ENCODE data around the gene KRT31.
"Not testable (repeated sequence)": the region's sequence is repeated elsewhere in the genome, so short reads cannot be mapped to it uniquely, and the experiment has no call there.

The KRT31 gene

GRCh38 chr17:41387670-41388069, 9.7 kb downstream of the KRT31 start:
- no peak for DNase-seq (ENCODE audit: low read depth)

GRCh38 chr17:41386227-41386626, 11.2 kb downstream of the KRT31 start:
- no peak for DNase-seq (ENCODE audit: low read depth)

GRCh38 chr17:41383690-41384089, 13.7 kb downstream of the KRT31 start:
- no peak for DNase-seq (ENCODE audit: low read depth)

- no peak for DNase-seq (ENCODE audit: low read depth)
Measured at GRCh38 chr17:41382394-41382793, 15.0 kb downstream of the KRT31 start.

- DNase-seq (ENCODE audit: low read depth): not testable (repeated sequence)
Measured at GRCh38 chr17:41381943-41382342, 15.5 kb downstream of the KRT31 start, which contains the start of gene KRT34. KRT34 (minus strand) TSS chr17:41382306; CDS start chr17:41382246, 60 bp downstream.

- not testable (repeated sequence) for DNase-seq (ENCODE audit: low read depth)
Measured at GRCh38 chr17:41380091-41380490, 17.3 kb downstream of the KRT31 start.

- DNase-seq (ENCODE audit: low read depth): no peak
Measured at GRCh38 chr17:41377546-41377945, 19.9 kb downstream of the KRT31 start.

- DNase-seq (ENCODE audit: low read depth): no peak
Measured at GRCh38 chr17:41369713-41370112, 27.7 kb downstream of the KRT31 start, which contains the start of gene KRT33B. KRT33B (minus strand) TSS chr17:41369813; CDS start chr17:41369750, 63 bp downstream.

GRCh38 chr17:41369023-41369422, 28.4 kb downstream of the KRT31 start:
- no peak for DNase-seq (ENCODE audit: low read depth)

- no peak for DNase-seq (ENCODE audit: low read depth)
Measured at GRCh38 chr17:41367426-41368075, 29.9 kb downstream of the KRT31 start.

- no peak for DNase-seq (ENCODE audit: low read depth)
Measured at GRCh38 chr17:41366070-41366469, 31.3 kb downstream of the KRT31 start.

GRCh38 chr17:41363881-41364280, 33.5 kb downstream of the KRT31 start:
- no peak for DNase-seq (ENCODE audit: low read depth)

GRCh38 chr17:41360296-41360995, 37.0 kb downstream of the KRT31 start:
- DNase-seq (ENCODE audit: low read depth): no peak

GRCh38 chr17:41354536-41354935, 42.9 kb downstream of the KRT31 start:
- no peak for DNase-seq (ENCODE audit: low read depth)

GRCh38 chr17:41352597-41353366, 44.6 kb downstream of the KRT31 start:
- no peak for DNase-seq (ENCODE audit: low read depth)

- DNase-seq (ENCODE audit: low read depth): no peak
Measured at GRCh38 chr17:41351177-41351576, 46.2 kb downstream of the KRT31 start.

GRCh38 chr17:41350381-41350878, 47.0 kb downstream of the KRT31 start, which contains the start of gene KRT33A:
KRT33A (minus strand) TSS chr17:41350828; CDS start chr17:41350767, 61 bp downstream.
- not testable (repeated sequence) for DNase-seq (ENCODE audit: low read depth)

GRCh38 chr17:41347869-41348760, 49.3 kb downstream of the KRT31 start:
- no peak for DNase-seq (ENCODE audit: low read depth)

- DNase-seq (ENCODE audit: low read depth): not testable (repeated sequence)
Measured at GRCh38 chr17:41346421-41346820, 51.0 kb downstream of the KRT31 start.

- DNase-seq (ENCODE audit: low read depth): no peak
Measured at GRCh38 chr17:41345992-41346391, 51.4 kb downstream of the KRT31 start.

Data from stimulated activated CD8-positive, alpha-beta memory T cell treated with anti-CD3 and anti-CD28 coated beads, Interleukin-7, amount 100 ng/mL, for 24 hours (primary cell).